GM19395 (cell line): ENCODE measurements around the gene XYLB.
"Not testable (repeated sequence)": the region's sequence is repeated elsewhere in the genome, so short reads cannot be mapped to it uniquely, and the experiment has no call there.

ENCODE experiments used
- ATAC-seq: cut with Tn5 transposase; IDR thresholded peaks from one replicate; pipeline ENCODE4 v1.9.1; 2021; ENCODE audit warnings: mild to moderate bottlenecking, moderate library complexity; ENCODE audit not compliant: unreplicated experiment

The XYLB gene

DNA sequence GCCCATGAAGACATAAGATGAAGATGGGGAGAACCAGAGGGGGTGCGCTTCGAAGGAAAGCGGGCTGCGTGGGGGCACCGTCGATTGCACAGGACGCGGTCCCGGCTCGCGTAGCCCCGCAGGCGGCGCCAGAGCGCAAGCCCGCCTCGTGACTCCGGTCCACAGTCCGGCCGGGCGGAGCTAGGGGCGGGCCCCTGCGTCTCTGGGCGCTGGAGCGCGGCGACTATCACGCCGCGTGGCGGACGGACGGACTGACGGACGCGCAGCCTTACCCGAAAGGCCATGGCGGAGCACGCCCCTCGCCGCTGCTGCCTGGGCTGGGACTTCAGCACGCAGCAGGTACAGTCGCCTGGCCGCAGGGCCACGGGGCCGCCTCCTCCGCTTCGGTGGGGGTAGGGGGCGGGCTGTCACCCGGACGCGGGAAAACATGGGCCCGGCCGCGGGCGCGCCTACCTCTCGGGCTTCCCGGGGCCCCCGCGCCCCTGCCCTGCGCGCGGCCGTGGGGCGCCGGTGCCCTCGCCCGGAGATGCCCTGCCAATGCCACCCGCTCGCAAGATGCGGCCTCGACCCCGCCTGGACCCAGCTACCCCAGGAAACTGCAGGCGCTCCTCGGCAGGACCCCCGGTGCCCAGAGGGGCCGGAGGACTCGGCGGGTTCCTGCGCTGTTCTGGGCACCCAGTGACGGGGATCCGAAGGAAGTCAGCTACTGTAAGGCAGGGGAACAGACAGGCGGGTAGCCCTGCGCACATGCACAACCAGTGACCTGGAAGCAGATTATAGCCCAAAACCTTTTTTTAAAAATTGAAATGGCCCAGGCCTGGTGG is at the start of gene XYLB:
Gene XYLB (plus strand): TSS at position 199 of the 824 bp plus-strand sequence. CDS start 84 bp downstream, at position 283.
- peak; percentile 95 for ATAC-seq

- not testable (repeated sequence) for ATAC-seq
Observed at GRCh38 chr3:38297053-38297452, 49.5 kb upstream of the XYLB start.

- no peak for ATAC-seq
Observed at GRCh38 chr3:38297537-38297936, 49.0 kb upstream of the XYLB start.

GRCh38 chr3:38297947-38298711 is 48.5 kb upstream of the XYLB start:
- ATAC-seq, result no peak

DNA sequence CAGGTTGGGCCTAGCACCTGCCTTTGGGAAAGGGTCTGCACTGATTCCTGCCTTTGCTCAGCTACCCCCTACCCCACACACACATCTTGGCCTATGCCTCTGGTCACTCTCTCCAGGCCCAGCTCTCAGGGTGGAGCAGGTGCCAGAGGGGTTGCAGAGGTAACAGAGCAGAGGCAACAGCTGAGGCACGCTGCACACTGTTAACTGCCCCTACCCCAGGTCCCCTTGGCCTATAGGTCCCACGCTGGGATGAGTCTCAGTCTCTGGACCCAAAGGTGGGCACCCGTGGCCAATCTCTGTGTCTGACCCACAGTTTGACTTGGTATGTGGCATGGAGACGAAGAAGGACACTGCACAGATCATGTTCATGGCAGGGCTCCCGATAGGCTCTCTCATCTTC is 39.6 kb upstream of the XYLB start:
- no peak for ATAC-seq

GRCh38 chr3:38307599-38307998 is 39.0 kb upstream of the XYLB start:
- ATAC-seq, result no peak

DNA sequence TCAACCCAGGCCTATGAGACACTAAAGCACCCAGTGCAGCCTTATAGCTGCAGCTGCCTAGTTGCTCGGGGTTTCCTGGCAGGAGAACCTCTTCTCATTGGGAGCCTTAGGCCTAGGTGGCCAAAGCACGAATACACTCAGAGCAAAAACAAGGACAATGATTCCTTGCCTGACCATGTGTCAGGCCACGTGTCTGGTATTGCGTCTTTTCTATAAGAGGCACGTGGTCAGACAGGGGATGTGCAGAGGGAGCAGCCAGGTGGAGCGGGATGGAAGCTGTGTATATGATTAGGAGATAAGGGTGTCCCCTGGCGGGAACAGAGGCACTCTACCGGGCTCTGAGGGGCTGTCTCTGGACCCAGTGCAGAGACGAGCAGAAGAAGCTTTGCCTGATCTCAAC is 38.1 kb upstream of the XYLB start:
- ATAC-seq, result no peak

- ATAC-seq, result no peak
Observed at GRCh38 chr3:38311476-38311875, 35.1 kb upstream of the XYLB start.

- ATAC-seq, result no peak
Observed at GRCh38 chr3:38311941-38312340, 34.6 kb upstream of the XYLB start.

GRCh38 chr3:38312356-38312755 is 34.2 kb upstream of the XYLB start:
- no peak for ATAC-seq

GRCh38 chr3:38313263-38313662 is 33.3 kb upstream of the XYLB start:
- no peak for ATAC-seq

GRCh38 chr3:38313695-38314094 is 32.9 kb upstream of the XYLB start:
- ATAC-seq, result no peak

DNA sequence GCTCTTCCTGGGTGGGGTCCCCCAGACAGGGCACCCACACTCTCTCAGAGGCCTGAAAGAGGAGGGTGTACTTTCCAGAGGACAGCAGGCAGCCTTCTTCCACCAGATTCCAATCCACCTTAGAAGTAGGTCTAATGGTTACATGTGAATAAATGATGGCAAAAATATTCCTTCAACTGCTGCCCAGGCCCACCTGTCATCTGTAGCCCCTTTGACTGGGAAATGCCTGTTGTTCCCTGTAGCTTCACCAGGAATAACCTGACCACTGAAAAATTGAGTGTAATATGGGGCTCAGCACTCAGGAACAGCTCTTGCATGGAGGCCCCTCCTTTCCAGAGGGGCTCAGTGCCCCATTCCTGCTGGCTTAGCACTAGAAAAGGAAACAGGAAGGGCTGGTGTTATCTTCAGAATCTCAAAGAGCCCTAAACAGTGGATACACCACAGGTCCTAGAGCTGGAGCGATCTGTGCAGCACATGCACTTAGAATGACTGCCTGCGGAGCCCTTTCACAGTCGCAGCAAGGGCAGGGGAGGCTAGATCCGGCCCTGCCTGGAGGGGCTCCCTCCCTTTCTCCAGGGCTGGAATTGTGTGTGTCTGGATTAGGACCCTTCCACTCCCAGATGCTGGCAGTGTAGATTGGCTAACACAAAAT is 32.3 kb upstream of the XYLB start:
- ATAC-seq, result no peak

- no peak for ATAC-seq
Observed at GRCh38 chr3:38314764-38315487, 31.7 kb upstream of the XYLB start.

- no peak for ATAC-seq
Observed at GRCh38 chr3:38315488-38316230, 30.9 kb upstream of the XYLB start.

DNA sequence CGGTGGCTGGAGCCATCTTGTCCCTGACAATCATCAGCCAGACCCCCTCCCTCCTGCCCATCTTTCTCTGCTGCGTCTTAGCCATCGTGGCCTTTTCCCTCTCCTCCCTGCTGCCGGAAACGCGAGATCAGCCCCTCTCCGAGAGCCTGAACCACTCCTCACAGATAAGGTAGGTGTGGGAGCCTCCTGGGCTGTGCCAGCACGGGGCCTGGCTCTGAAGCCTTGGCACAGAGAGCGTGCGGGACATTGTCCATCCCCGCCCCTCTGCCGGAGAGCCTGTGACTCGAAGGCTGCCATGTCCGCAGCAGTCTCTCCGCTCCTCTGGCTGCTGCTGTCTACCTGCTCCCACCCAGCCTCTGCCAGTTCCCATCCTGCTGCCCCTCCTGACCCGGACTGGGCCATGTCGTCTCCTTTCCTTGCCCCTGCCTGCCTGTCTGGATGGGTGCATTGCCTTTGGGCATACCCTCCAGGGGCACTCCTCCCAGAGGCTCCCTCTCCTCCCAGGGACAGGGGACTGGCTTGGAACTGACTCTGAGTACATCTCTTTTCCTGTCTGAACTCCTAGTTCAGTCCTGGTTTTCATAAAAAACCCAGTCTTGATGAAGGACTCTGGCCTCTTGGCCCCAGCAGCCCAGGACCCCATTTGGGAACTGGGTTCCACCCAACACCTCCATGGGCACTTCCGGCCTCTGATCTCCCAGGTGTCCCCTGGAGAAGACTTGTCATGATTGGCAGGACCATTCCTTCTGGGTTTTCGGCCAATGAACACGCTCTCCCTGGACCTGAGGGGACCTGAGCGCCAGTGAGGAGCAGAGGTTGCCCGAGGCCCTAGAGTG is 30.0 kb upstream of the XYLB start:
- no peak for ATAC-seq

DNA sequence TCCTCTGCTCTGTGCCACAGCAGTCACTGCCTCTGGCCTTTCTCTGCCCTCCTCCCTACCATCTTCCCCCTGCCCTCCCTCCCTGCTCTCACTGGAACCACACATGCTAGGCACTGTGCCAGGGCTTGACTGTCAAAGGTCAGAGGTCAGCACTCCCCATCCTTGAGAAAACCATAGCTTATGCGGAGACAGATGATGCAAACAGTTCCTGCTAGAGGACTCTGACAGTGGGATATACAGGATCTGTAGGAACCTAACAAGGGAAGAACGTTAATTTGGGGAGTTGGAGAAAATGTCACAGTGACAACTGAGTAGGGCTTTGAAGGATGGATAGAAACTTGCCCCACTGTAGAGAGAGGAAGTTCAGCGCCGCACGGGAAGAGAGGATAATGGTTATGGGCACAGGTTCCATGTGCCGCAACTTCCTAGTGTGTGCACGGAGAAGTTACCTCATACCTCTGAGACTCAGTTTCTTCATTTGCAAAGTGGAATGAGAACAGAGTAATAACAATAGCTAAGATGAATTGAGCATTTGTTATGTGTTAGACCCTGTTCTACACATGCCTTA is 29.3 kb upstream of the XYLB start:
- no peak for ATAC-seq

DNA sequence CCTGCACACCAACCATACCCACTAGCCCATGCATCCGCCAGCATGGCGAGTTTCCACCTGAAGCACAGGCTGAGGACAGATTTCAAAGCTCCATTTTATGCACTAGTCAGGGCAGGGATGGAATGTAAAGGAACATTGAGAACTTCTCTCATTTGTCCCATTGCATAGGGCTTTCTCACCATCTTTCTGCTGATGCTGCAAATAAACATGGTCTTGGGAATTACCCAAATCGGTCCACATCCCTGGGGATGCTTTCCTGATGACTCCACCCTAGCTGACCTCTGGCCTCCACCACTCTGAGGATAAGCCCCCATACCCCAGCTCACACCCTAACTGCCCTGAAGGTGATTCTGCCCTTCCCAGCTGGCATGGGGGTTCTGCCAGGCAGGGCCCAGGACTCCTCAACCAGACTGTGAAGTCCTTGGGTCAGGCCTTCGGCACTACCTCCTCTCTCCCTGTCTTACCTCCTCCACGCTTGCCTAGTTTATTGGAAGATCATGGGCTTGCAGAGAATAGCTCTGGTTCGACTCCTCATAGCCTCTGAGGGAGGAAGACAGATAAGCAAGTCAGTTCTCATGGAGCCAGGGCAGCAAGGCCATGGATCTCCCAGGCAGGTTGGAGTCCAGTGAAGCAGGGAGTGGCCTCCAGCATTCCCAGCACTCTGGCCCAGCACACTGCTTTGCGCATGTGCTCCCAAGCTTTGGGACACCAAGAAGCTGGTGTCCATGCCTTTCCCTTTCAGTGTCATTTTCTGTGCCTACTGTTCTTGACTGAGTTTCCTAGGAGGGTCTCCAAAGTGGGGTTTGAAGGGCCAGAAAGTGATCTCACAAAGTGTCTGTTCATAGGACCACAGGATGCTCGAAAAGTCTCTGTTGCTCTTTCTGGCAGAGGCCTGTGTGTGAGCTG is 27.6 kb upstream of the XYLB start:
- no peak for ATAC-seq
